Measurements from ENCODE around the gene GSKIP.
A peak's percentile ranks its signal among the peaks of the same experiment; 100 is the strongest.

Gene GSKIP

DNA sequence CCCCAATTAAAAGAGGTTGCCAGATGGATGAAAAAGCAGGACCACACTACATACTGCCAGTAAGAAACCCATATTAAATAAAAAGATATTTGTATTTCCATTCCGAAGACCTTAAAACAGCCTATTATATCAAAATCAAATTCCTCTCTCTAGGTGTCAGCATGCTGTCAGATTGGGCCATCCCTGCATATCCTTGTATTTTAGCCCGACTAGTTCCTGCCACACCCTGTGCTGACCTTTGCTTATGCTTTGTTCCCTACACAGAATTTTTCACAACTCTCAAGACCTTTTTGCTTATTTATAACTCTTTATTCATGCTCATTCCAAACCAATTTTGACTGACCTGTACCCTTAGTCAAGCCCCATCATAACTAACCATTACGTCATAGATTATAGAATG, 12.8 kb downstream of the GSKIP start:
- DNase-seq (ENCODE audit: low read depth in 2 of 2) = no peak

DNA sequence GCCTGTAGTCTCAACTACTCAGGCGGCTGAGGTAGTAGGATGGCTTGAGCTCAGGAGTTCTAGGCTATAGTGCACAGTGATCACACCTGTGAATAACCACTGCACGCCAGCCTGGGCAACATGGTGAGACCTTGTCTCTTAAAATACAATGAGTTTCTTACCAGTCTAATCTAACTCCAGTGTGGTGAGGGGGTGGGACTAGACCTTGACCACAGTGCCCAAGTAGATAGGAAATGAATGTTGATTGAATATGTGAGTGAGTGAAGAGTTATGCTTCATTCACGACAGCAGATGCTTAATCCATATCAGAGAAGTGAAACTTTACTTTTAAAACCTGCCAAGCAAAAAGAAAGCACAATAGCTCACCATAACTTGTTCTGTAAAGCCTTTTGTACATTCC, 17.4 kb downstream of the GSKIP start:
- DNase-seq (ENCODE audit: low read depth in 2 of 2) = no peak

DNA sequence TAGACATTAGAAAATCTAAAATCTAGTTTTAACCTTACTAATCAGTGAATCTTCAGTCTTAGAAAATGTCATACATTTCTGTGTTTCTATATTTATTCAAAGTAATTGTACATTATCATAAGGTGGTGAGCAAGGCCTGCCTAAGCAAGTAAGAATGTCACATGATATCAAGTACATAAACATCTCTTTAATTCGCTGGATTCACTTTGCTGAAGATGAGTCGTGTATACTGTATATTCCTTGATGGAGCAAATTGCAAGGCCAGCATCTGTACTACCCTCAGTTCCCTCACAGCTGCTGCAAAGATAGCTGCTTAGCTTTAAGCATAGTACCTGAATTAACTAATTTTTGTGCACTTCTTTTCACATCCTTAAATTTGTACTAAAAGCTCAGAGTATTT, 20.1 kb downstream of the GSKIP start:
- DNase-seq (ENCODE audit: low read depth in 2 of 2) = no peak

DNA sequence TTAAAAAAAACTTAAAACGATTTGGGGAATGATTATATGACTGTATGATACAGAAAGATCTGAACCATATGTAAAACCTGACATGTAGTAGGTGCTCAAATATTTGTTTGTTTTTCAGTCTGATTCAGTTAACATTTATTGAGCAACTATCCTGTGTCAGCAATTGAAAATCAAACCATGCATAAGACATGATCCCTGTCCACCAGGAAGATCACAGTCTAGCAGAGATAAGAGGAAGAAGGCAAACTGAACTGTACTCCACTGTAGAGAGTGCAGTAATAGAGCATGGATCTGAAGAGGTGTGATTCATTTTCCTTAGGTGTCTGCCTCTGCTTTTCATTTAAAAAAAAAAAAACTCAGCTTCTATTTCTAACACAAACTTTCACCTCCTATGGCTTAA, 20.7 kb downstream of the GSKIP start:
- no peak for DNase-seq (ENCODE audit: low read depth in 2 of 2)

DNA sequence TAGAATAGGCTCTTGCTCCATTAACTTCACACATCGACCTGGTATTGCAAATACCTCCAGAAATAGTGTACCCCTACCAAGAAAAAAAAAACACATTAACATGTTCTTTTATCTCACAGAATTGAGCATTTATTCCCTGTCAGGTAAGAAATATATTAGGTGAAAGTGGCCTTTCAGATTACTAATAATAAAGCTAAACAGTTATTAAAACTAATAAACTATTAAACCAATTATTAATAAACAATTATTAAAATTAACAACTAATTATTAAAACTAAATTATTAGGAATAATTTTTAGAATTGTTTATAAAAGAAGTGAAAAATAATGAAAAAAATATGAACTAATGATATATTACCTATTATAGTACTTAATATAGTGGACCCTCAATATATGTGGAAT, 21.4 kb downstream of the GSKIP start:
- no peak for DNase-seq (ENCODE audit: low read depth in 2 of 2)

DNA sequence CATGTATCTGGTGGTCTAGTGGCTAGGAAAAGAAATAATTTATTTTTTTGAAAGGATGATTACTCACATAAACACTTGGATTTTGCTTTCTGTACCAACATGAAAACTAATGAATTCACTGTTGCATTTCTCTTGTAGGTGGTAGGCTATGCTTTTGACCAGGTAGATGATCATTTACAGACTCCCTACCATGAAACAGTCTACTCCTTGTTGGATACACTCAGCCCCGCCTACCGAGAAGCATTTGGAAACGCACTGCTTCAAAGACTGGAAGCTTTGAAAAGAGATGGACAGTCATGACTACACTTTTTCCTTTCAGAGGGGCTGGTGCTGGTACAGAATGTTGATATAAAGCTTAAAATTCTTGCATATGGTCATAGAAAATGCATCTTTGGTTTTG, 22.1 kb downstream of the GSKIP start:
- DNase-seq (ENCODE audit: low read depth in 2 of 2) = no peak

DNA sequence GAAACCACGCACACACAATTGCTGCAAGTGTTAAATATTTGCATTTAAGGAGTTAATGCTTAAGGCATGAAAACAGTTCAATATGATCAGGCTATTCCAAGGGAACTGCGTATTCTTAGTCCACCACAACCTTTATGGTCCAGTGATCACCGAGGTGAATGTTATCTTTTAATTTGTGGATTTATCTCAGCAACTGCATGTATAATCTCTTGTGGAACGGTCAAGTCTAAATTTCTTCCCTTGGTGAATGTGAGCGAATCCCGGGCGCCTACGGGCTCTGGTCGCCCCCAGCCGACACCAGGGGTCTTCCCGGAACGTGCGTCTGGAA, 27.6 kb downstream of the GSKIP start:
- no peak for DNase-seq (ENCODE audit: low read depth in 2 of 2)

DNA sequence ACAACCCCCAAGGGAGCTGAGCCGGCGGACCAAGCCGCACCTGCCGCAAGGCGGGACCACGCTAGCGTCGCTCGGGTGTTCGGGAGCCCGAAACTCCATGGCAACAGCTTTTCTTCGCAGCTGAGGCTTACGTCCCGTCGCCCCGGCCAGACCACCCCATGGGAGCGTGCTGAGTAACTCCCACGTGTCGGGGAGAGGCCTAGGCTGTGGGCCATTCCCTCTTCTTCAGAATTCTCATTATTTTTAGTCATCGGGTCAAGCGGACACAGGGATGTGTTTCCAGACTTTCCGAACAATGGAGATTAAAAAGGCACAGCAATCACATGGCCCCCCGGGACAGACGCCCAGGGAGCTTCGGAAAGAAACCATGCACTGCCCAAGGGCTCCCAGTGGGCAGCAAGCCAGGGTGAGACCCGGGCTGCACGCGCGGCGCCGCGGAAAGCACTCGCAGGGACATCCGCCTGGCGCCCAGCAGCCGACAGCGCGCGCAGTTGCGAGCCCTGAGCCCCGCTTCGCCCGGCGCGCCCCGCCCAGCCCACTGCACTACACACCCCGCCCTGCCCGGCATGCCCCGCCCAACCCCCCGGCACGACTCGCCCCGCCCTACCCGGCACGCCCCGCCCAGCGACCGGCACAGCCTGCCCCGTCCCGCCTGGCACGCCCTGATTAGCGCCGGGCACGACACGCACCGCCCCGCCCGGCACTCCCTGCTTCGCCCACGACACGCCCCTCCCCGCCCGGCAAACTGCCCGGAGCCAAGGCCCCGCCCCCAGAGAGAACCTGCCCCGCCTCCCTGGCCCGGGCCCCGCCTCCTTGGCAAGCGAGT, 28.2 kb downstream of the GSKIP start:
- DNase-seq (ENCODE audit: low read depth in 2 of 2) = peak; percentile 100

DNA sequence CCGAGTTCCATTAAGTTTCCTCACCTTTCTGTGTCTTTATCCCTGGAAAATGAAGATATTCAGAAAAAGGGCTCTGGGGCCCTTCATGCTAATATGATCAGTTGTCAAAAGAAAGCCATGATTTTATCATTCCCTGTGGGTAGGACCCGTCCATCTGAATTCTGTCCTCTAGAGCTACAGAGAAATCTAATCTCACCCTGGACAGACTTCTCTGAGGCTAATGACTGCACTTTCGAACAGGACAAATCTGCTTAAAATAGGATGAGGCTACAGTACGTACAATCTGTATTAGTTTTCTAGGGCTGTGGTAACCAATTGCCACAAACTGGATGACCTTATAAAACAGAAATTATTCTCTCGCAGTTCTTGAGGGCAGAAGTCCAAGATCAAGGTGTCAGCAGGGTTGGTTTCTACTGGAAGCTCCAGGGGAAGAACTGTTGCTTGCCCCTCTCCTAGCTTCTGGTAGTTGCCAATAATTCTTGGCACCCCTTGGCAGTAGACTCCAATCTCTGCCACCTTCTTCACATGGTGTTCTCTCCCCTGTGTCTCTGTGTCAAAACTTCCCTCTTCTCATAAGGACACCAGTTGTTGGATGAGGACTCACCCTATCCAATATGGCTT, 29.9 kb downstream of the GSKIP start:
- DNase-seq (ENCODE audit: low read depth in 2 of 2) = no peak

DNA sequence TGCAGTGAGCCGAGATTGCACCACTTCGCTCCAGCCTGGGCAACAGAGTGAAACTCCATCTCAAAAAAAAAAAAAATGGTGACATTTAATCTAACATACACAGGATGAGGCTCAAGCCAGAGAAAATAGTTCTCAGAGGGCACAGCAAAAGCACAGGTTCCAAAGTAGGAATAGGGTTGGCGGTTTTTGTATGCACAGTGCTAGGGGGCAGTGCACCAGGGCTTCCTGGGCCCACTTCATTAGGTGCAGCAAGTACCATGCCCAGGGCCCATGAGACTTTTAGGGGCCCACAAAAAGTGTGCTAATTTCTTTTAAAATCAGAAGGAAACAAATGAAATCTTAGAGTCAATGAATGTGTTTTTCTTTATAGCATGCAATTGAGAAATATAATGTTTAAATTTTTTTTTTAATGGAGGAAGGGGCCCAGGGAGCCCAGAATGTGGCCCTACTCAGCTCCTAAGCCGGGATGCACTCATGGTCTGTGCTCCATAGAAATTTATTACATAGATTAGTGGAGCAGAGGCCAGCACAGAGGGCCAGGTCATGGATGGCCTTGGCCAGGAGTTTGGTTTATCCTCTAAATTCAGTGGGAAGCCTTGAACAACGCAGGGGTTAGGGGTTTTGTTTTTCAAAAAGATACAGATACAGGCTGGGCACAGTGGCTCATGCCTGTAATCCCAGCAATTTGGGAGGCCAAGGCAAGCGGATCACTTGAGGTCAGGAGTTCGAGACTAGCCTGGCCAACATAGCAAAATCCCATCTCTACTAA, 30.9 kb downstream of the GSKIP start:
- no peak for DNase-seq (ENCODE audit: low read depth in 2 of 2)

DNA sequence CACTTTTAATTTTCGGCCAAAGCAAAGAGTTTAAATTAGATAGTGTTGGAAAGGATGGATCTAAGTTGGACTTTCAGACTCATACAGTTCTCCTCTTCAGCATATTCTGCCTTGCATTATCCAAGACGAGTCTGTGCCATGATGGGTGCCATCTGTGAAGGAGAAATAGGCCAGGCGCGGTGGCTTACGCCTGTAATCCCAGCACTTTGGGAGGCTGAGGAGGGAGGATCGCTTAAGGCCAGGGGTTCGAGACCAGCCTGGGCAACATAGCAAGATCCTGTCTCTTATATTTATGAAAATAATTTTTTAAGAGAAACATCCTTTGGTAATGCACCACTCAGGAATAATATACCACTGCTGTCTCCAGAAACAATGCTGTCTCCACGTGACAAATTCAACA, 35.1 kb downstream of the GSKIP start:
- no peak for DNase-seq (ENCODE audit: low read depth in 2 of 2)

DNA sequence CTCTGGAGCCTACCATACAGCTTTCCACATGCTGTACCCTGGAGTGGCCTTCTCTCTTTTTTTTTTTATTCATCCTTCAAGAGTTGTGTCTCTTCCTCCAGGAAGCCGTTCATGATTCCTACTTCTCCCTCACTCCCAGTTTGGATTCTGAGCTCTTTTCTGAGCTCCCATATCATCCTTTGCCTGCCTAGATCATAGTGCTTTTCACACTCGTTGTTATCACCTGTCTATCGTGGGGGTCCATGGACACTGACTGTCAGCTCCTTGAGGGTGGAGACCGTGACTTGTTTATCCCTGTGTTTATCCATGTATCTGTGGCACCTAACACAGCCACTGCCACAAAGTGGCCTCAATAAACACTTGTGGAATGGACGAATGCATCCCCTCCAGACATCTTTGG, 35.6 kb downstream of the GSKIP start:
- DNase-seq (ENCODE audit: low read depth in 2 of 2) = no peak

DNA sequence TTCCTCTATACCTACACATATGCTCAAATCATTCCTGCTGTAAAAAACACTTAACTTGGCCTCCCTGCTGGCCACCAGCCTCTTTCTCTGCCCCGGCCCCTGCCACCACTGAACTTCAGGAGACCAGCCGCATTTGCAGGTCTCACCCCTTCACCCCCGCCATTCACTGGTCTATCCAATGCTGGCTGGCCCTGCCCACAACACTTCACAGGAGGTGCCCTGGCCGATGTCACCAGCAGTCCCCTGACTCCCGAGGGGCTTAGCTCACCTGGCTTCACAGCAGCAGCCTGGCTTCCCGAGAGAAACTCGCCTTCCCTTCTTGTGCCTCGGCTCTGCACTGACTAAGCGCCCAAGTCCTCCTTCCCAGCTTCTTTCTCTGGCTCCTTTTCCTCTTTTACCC, 36.1 kb downstream of the GSKIP start:
- no peak for DNase-seq (ENCODE audit: low read depth in 2 of 2)

DNA sequence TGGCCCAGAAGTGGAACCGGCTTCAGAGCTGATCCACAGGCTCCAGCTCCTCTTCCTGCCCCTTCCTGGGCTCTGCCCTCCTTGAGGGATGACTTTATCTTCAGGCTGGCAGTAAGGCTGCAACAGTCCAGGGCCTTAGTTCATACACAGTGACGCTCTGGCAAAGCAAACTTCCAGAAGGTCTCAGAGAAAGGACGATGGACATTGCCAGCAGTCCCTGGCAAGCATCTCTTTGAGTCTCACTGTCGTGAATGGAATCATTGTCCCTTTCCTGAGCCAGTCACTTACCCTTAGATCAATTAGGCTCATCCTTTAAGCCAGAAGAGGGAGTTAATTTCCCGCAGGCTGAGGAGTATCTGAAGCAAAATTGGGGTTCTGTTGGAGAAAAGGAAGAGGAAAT, 37.2 kb downstream of the GSKIP start:
- DNase-seq (ENCODE audit: low read depth in 2 of 2) = no peak

DNA sequence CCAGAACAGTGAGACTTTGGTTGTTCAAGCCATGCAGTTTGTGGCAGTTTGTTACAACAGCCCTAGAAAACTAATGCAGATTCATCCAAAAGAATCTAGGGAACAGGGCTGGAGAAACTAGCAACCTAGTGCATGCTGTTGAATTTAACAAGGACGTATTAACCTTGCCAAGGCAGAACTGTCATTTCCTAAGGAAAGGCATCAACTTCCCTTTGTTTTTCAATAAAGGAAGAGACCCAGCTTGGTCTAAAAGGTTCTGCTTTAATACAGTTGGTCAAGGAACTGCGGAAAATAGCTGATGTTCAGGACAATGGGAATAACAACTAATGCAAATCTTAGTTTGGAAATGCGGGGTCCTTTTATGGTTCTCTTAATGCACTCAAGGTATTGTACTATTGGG, 40.1 kb downstream of the GSKIP start:
- DNase-seq (ENCODE audit: low read depth in 2 of 2) = no peak

DNA sequence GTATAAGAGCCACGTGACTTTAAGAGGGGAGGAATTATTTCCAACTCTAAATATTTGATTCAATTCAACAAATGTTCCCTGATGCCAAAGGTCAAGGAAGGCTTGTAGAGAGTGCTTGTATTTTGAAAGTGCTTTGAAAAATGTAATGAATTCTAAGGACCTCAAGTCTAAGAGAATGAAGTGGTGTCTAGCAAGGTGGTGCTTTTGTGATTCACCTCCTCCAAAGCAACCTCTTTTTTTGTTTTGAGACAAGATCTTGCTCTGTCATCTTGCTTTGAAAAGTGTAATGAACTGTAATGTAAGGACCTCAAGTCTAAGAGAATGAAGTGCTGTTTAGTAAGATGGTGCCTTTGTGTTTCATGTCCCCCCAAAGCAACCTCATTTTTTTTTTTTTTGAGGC, 42.4 kb downstream of the GSKIP start:
- DNase-seq (ENCODE audit: low read depth in 2 of 2) = no peak

DNA sequence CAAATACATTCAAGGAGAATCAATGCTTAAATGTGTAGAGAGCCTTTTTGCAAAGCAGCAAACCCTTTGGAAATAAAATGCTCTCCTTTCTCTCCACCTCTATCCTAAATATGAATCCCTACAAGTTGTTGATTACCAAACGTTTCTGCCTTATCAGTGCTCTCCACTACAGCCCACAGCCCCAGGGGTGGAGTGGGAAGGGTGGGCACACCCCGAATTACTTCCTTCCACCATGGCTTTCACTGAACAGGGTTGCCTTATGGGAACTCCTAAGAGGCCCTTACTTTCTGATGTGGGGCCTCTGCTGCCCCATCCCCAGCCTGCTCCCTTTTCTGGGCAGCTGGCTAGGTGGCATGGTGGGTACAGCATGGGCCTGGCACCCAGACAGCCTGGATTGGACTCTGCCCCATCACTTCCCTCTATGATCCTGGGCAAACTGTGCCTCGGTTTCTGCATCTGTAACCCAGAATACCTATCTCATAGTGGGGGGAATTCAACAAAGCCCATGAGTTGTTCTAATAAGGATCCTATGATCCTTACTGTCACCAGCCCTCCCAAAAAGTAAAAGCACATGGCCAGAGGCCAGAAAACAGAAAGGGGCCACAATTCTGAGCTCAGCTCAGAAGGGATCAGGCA, 44.7 kb downstream of the GSKIP start:
- no peak for DNase-seq (ENCODE audit: low read depth in 2 of 2)

DNA sequence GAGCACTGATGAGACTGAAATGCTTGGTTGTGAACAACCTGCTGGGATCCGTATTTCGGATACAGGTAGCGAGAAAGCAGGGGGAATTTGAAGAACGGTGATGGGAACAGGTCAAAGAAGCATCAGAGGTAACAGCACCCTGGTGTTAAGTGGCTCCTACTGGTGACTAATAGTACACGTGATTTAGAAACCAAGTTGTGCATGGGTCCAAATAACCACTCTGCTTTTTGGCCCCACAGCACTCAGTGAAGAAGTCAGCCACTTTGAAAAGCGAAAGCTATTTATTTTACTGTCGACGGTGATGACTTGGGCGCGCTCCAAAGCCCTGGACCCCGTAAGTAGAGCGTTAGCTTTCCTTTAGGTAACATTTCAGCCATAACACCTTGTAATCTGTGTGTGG, 45.3 kb downstream of the GSKIP start:
- no peak for DNase-seq (ENCODE audit: low read depth in 2 of 2)

DNA sequence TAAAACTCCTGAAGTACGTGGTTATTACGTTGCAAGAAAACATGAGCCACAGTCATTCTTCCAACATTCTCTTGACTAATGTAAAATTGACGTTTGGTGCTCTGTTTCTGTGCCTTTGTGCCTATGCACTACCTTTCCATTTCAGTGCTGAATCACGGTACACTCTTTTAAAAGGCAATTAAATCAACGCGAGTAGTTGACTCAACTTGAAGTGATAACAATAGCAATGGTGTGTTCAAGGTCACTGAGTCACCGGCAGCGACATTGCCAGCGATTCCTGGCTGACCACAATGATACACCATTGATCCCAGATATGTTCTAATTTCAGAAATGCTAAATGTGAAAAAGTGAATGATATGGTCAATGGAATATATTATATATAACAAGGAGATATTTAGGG, 46.4 kb downstream of the GSKIP start:
- DNase-seq (ENCODE audit: low read depth in 2 of 2) = no peak

DNA sequence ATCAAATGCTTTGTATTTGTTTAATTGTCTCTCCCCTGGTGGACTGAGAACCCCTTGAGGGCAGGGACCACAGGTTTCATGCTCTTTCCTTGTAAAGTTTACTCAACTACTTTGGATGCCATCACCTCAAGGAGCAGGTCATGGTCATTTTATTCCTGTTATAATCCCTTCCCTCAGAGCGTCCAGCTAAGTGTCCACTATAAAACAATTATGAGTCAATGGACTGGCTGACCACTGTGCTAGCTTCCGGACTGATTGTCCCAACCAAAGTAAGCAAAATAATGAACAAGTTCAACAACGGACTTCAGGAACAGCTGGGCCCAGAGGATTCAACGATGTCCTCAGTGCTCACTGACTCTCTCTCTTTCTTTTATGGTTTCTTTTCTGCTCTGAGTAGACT, 46.8 kb downstream of the GSKIP start:
- DNase-seq (ENCODE audit: low read depth in 2 of 2) = no peak

DNA sequence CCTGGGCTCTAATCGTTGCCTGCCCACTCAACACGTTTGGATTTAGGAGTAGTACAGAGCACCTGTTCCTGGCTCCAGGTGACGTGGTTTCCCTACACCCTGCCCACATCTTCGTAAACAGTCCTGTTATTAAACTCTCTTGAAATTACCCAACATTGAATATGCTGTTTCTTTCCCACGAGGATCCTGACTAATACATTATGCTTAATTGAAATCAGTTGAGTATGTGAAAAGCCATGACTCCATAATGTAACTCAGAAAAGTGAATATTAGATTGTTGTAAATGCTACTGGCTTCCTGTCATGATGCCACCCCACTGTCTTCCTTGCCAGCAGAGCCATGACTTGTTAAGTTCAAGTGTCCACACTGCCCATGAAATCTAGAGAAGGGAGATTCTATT, 50.2 kb downstream of the GSKIP start:
- DNase-seq (ENCODE audit: low read depth in 2 of 2) = no peak

DNA sequence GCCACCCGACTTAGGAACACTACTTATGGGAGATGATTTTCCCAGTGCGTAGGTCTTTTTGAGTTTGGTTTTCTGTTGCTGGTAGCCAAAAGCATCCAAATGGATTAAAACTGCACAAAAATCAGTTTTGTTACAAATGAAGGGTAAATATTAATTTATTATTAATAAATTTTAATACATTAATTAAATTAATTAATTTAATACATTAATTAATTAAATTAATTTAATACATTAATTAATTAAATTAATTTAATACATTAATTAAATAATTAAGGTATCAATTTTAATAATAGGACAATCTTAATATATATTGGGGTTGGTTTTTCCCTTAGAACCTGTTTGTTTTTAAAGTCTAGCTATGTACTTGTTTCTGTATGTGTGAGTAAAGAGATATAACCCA, 52.2 kb downstream of the GSKIP start:
- DNase-seq (ENCODE audit: low read depth in 2 of 2) = no peak

DNA sequence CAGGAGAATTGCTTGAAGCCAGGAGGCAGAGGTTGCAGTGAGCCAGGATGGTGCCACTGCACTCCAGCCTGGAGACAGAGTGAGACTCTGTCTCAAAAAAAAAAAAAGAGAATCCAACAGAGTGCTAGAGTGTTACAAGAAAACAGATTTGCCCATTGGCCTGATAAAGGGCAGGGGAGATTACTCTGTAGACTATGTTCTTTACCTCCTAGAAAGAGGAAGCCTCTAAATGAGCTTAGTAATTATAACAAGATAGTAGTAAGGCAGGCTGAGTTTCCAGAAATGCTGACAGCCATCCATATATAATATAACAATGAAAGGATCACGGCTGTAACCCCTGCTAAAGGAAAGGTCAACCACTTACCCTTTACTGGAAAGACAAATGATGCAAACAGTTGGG, 53.0 kb downstream of the GSKIP start:
- no peak for DNase-seq (ENCODE audit: low read depth in 2 of 2)

Measured in stimulated activated CD4-positive, alpha-beta T cell treated with anti-CD3 and anti-CD28 coated beads, Interleukin-1b, Interleukin-23, amount 100 ng/mL, for 1 hour (primary cell).